CD4-positive, alpha-beta T cell treated with Interleukin-1 beta for 1 hour (primary cell): ENCODE results near the gene PRSS2.

Experiments used
- DNase-seq, 2 donors: peaks; one replicate each; pipeline ENCODE4 v3.0.0-alpha.2; 2020 to 2022

Gene PRSS2

GRCh38 chr7:142788303-142789289 lies 17.8 kb downstream of the PRSS2 start:
- peak in 1 of 2 donors; percentile 25 for DNase-seq

GRCh38 chr7:142789441-142789840 lies 18.7 kb downstream of the PRSS2 start:
- peak in 1 of 2 donors; percentile 38 for DNase-seq

- DNase-seq: peak in 1 of 2 donors; percentile 30
Measured at GRCh38 chr7:142790056-142790455, 19.3 kb downstream of the PRSS2 start.

GRCh38 chr7:142790555-142790954 lies 19.8 kb downstream of the PRSS2 start:
- peak in 1 of 2 donors; percentile 27 for DNase-seq

- DNase-seq: peak in 1 of 2 donors; percentile 17
Measured at GRCh38 chr7:142791502-142791901, 20.7 kb downstream of the PRSS2 start.

- DNase-seq: peak in 1 of 2 donors; percentile 1
Measured at GRCh38 chr7:142792129-142792528, 21.4 kb downstream of the PRSS2 start.

- no peak for DNase-seq
Measured at GRCh38 chr7:142792593-142792992, 21.8 kb downstream of the PRSS2 start.

- peak in 1 of 2 donors; percentile 0 for DNase-seq
Measured at GRCh38 chr7:142793156-142793555, 22.4 kb downstream of the PRSS2 start.

- DNase-seq: peak; percentile 64 to 72
Measured at GRCh38 chr7:142795339-142795863, 24.6 kb downstream of the PRSS2 start.

GRCh38 chr7:142796001-142796500 lies 25.3 kb downstream of the PRSS2 start:
- DNase-seq: no peak

GRCh38 chr7:142796501-142797390 lies 26.0 kb downstream of the PRSS2 start:
- peak in 1 of 2 donors; percentile 38 for DNase-seq

- DNase-seq: peak; percentile 53 to 58
Measured at GRCh38 chr7:142797391-142798377, 26.9 kb downstream of the PRSS2 start.

- peak; percentile 54 to 69 for DNase-seq
Measured at GRCh38 chr7:142798451-142799436, 28.0 kb downstream of the PRSS2 start.

- peak in 1 of 2 donors; percentile 33 for DNase-seq
Measured at GRCh38 chr7:142799437-142799835, 28.7 kb downstream of the PRSS2 start.

GRCh38 chr7:142800088-142800487 lies 29.3 kb downstream of the PRSS2 start:
- DNase-seq: peak in 1 of 2 donors; percentile 63

- DNase-seq: peak in 1 of 2 donors; percentile 20
Measured at GRCh38 chr7:142800699-142801260, 30.0 kb downstream of the PRSS2 start.

GRCh38 chr7:142801601-142802295 lies 31.0 kb downstream of the PRSS2 start:
- DNase-seq: peak in 1 of 2 donors; percentile 15

GRCh38 chr7:142802301-142802700 lies 31.5 kb downstream of the PRSS2 start:
- DNase-seq: no peak

- DNase-seq: no peak
Measured at GRCh38 chr7:142803901-142804300, 33.1 kb downstream of the PRSS2 start.
